22Rv1 (cell line): ENCODE data around the gene COMMD1.

Source experiments
- H3K27ac ChIP-seq: fragments of 450-650 bp; 2 replicates; pipeline ENCODE4 v1.5.1; 2017
- CTCF ChIP-seq: fragments of 450-650 bp; IDR thresholded peaks from 2 replicates; pipeline ENCODE4 v1.5.1; 2017; ENCODE audit warnings: mild to moderate bottlenecking
- ZFX ChIP-seq: fragments of 450-650 bp; IDR thresholded peaks from 2 replicates; pipeline ENCODE4 v1.6.1; 2017; ENCODE audit warnings: antibody characterized with exemption, borderline replicate concordance

COMMD1 gene

GRCh38 chr2:61970807-61971556 is 65.5 kb downstream of the COMMD1 start:
- TF ChIP-seq ZFX (no peak), CTCF (no peak)
- H3K27ac ChIP-seq: no peak overlapping the region

- TF ChIP-seq ZFX (no peak), CTCF (no peak)
- H3K27ac ChIP-seq: no peak overlapping the region
These were observed 73.0 kb downstream of the COMMD1 start for GRCh38 chr2:61978522-61978921.

- TF ChIP-seq CTCF: no peak
- no peak for TF ChIP-seq ZFX
- H3K27ac ChIP-seq: no peak overlapping the region
These were observed 75.3 kb downstream of the COMMD1 start for GRCh38 chr2:61980758-61981157.

GRCh38 chr2:61984682-61985081 is 79.2 kb downstream of the COMMD1 start:
- H3K27ac ChIP-seq: no peak overlapping the region
- TF ChIP-seq ZFX (no peak), CTCF (no peak)

GRCh38 chr2:61988462-61989366 is 83.2 kb downstream of the COMMD1 start:
- H3K27ac ChIP-seq: no peak overlapping the region
- TF ChIP-seq ZFX (no peak), CTCF (no peak)

- no peak for TF ChIP-seq ZFX
- TF ChIP-seq CTCF: peak; percentile 80
- no peak overlapping the region for H3K27ac ChIP-seq
These were observed 88.0 kb downstream of the COMMD1 start for GRCh38 chr2:61993422-61994024.
